DND-41 (cell line): ENCODE results near the gene RPA1.

Source experiments
- ATAC-seq: fragments of 200-7000 bp; cut with Tn5 transposase; 3 replicates; pipeline ENCODE4 v1.9.1; 2021; ENCODE audit warnings: low read depth; ENCODE audit not compliant: insufficient read depth
- DNase-seq: peaks from one replicate; pipeline ENCODE4 v3.0.0-alpha.2; 2020
- H2AFZ ChIP-seq: 2 replicates; pipeline ENCODE4 v1.6.0; 2012; ENCODE audit warnings: low read depth, low read length
- H3K27ac ChIP-seq: 2 replicates; pipeline ENCODE4 v1.5.1; 2012; ENCODE audit warnings: low read length, inconsistent platforms
- H3K27me3 ChIP-seq: fragments of 200-600 bp; sonication (generic); 2 replicates; pipeline ENCODE4 v1.6.0; 2012; ENCODE audit warnings: low read length, mild to moderate bottlenecking, inconsistent platforms; ENCODE audit not compliant: insufficient read depth, poor library complexity
- H3K36me3 ChIP-seq: 2 replicates; pipeline ENCODE4 v1.5.1; 2012; ENCODE audit warnings: low read length, inconsistent platforms; ENCODE audit not compliant: insufficient read depth
- H3K4me1 ChIP-seq: 2 replicates; pipeline ENCODE4 v1.5.1; 2012; ENCODE audit warnings: mild to moderate bottlenecking, low read length; ENCODE audit not compliant: insufficient read depth
- H3K4me2 ChIP-seq: 2 replicates; pipeline ENCODE4 v1.6.0; 2012; ENCODE audit warnings: mild to moderate bottlenecking, moderate library complexity, low read length, inconsistent platforms; ENCODE audit not compliant: insufficient read depth
- H3K4me3 ChIP-seq, 2 experiments: fragments of 200-600 bp in 1 of 2; shearing (Covaris generic) in 1 of 2; 2 replicates each; pipeline ENCODE4 v1.5.1; 2012 to 2016; ENCODE audit warnings: inconsistent platforms in 2 of 2, low read length in 2 of 2, mild to moderate bottlenecking in 2 of 2, low read depth in 1 of 2, moderate library complexity in 1 of 2
- H3K79me2 ChIP-seq: 2 replicates; pipeline ENCODE4 v1.6.0; 2012; ENCODE audit warnings: low read length, inconsistent platforms; ENCODE audit not compliant: insufficient read depth
- H3K9ac ChIP-seq: 2 replicates; pipeline ENCODE4 v1.6.0; 2012; ENCODE audit warnings: low read depth, mild to moderate bottlenecking, inconsistent platforms, low read length, moderate library complexity
- H3K9me3 ChIP-seq: 2 replicates; pipeline ENCODE4 v1.5.1; 2012; ENCODE audit warnings: low read length, moderate library complexity, mild to moderate bottlenecking, inconsistent platforms; ENCODE audit not compliant: insufficient read depth, severe bottlenecking
- H4K20me1 ChIP-seq: 2 replicates; pipeline ENCODE4 v1.6.0; 2012; ENCODE audit warnings: low read length; ENCODE audit not compliant: insufficient read depth
- CTCF ChIP-seq: IDR thresholded peaks from 2 replicates; pipeline ENCODE4 v1.5.1; 2012; ENCODE audit warnings: borderline replicate concordance, low read length, moderate library complexity, mild to moderate bottlenecking; ENCODE audit not compliant: poor library complexity, severe bottlenecking; ENCODE audit errors: extremely low read depth
- EZH2 ChIP-seq: IDR thresholded peaks from 3 replicates; pipeline ENCODE4 v1.6.1; 2012; ENCODE audit warnings: borderline replicate concordance, low read depth, mild to moderate bottlenecking, moderate library complexity, low read length, inconsistent platforms; ENCODE audit not compliant: severe bottlenecking

Gene RPA1

GRCh38 chr17:1860978-1861377, 31.2 kb downstream of the RPA1 start:
- Histone ChIP-seq H3K36me3 (peaks cover 42% of the 10 kb centered on the region), H3K4me1 (no peaks in the 10 kb centered on the region), H3K9ac (no peak overlapping the region), H3K27me3 (no peaks in the 10 kb centered on the region), H3K79me2 (peaks cover 10% of the 10 kb centered on the region), H3K27ac (no peak overlapping the region), H3K4me2 (no peak overlapping the region), H4K20me1 (peaks cover 3% of the 10 kb centered on the region; the same call in 1 of the 2 replicates), H3K9me3 (no peaks in the 10 kb centered on the region), H3K4me3 (no peak overlapping the region), H2AFZ (no peak overlapping the region)
- DNase-seq: no peak
- no peak for TF ChIP-seq EZH2
- no peak for TF ChIP-seq CTCF
- ATAC-seq: no peak

- H3K36me3 ChIP-seq: peaks cover 42% of the 10 kb centered on the region
- H3K27ac ChIP-seq: no peak overlapping the region
- no peak overlapping the region for H3K9ac ChIP-seq
- no peak overlapping the region for H3K4me3 ChIP-seq
- peaks cover 3% of the 10 kb centered on the region; the same call in 1 of the 2 replicates for H4K20me1 ChIP-seq
- H3K4me1 ChIP-seq: no peaks in the 10 kb centered on the region
- no peaks in the 10 kb centered on the region for H3K9me3 ChIP-seq
- no peak overlapping the region for H3K4me2 ChIP-seq
- no peaks in the 10 kb centered on the region for H3K27me3 ChIP-seq
- no peak for DNase-seq
- no peak for ATAC-seq
- no peak overlapping the region for H2AFZ ChIP-seq
- TF ChIP-seq CTCF (no peak), EZH2 (no peak)
- peaks cover 12% of the 10 kb centered on the region for H3K79me2 ChIP-seq
These were observed 31.7 kb downstream of the RPA1 start for GRCh38 chr17:1861391-1862010.

- H3K79me2 ChIP-seq: peaks cover 20% of the 10 kb centered on the region
- peaks cover 49% of the 10 kb centered on the region for H3K36me3 ChIP-seq
- no peaks in the 10 kb centered on the region for H3K9me3 ChIP-seq
- no peak overlapping the region for H3K4me3 ChIP-seq
- no peak overlapping the region for H3K4me2 ChIP-seq
- peaks cover 26% of the 10 kb centered on the region for H3K4me1 ChIP-seq
- H2AFZ ChIP-seq: no peak overlapping the region
- ATAC-seq: 0 out of 3 replicates have a peak, but pooled peaks have one; percentile 47
- peaks cover 8% of the 10 kb centered on the region; the same call in 1 of the 2 replicates for H4K20me1 ChIP-seq
- no peaks in the 10 kb centered on the region for H3K27me3 ChIP-seq
- DNase-seq: peak; percentile 62
- no peak for TF ChIP-seq EZH2
- TF ChIP-seq CTCF: peak; percentile 68
- H3K9ac ChIP-seq: no peak overlapping the region
- no peak overlapping the region for H3K27ac ChIP-seq
These were observed 35.6 kb downstream of the RPA1 start for GRCh38 chr17:1865252-1866037.
